ENCODE results near the gene G0S2. TPM values are rescaled to one million over a fixed set of nuclear protein-coding genes. Genes with fewer than 3 reads are reported as not detected.

Gene G0S2
- total and polyA plus RNA-seq, 9 of the 15 experiments (the other 6 are each of a cell fraction or from before 2014, with no cell fraction given), result 0.18 to 65.6 (median 11.4) TPM

DNA sequence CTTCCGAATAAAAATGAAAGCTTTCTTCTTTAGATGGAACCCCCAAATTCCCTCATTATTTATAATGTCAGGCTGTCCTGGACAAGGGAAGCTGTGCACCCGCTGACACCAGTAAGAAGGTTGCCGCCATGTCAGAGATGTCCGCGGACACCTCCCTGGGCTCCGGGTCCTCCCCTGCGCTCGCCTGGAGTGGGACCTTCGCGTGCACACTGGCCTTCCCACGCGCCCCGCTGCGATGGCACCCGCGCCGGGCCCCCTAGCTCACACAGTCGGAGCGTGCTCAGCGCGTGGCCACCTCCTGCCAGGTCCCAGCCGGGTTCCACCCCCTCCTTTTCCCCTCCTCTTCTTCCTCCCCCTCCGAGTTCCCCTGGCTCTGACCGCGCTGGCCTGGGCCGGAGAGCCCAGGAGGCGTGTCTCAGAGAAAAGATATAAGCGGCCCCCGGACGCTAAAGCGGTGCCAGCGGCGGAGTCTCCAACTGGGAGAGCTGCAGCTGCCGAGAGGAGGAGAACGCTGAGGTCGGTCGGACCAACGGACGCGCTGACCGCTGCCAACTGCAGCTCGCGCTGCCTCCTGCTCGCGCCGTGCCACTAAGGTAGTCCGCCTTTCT is at the start of gene G0S2 (continued):
- TF ChIP-seq, protein P1, sequence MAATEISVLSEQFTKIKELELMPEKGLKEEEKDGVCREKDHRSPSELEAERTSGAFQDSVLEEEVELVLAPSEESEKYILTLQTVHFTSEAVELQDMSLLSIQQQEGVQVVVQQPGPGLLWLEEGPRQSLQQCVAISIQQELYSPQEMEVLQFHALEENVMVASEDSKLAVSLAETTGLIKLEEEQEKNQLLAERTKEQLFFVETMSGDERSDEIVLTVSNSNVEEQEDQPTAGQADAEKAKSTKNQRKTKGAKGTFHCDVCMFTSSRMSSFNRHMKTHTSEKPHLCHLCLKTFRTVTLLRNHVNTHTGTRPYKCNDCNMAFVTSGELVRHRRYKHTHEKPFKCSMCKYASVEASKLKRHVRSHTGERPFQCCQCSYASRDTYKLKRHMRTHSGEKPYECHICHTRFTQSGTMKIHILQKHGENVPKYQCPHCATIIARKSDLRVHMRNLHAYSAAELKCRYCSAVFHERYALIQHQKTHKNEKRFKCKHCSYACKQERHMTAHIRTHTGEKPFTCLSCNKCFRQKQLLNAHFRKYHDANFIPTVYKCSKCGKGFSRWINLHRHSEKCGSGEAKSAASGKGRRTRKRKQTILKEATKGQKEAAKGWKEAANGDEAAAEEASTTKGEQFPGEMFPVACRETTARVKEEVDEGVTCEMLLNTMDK (IDR thresholded peaks at IDR 0.05; ENCODE audit: borderline replicate concordance, insufficient read depth, low read depth, low read length, poor library complexity, severe bottlenecking), result no peak
- TF ChIP-seq, protein P2, sequence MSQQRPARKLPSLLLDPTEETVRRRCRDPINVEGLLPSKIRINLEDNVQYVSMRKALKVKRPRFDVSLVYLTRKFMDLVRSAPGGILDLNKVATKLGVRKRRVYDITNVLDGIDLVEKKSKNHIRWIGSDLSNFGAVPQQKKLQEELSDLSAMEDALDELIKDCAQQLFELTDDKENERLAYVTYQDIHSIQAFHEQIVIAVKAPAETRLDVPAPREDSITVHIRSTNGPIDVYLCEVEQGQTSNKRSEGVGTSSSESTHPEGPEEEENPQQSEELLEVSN (IDR thresholded peaks at IDR 0.05; ENCODE audit: borderline replicate concordance in 1 of 2, extremely low read depth in 1 of 2, insufficient read depth in 1 of 2, insufficient read length in 1 of 2, low read depth in 1 of 2, low read length in 1 of 2, poor library complexity in 1 of 2, severe bottlenecking in 1 of 2), result peak; percentile 38 to 88
- TF ChIP-seq, protein P3, sequence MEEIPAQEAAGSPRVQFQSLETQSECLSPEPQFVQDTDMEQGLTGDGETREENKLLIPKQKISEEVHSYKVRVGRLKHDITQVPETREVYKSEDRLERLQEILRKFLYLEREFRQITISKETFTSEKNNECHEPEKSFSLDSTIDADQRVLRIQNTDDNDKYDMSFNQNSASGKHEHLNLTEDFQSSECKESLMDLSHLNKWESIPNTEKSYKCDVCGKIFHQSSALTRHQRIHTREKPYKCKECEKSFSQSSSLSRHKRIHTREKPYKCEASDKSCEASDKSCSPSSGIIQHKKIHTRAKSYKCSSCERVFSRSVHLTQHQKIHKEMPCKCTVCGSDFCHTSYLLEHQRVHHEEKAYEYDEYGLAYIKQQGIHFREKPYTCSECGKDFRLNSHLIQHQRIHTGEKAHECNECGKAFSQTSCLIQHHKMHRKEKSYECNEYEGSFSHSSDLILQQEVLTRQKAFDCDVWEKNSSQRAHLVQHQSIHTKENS (CRISPR knock-in tag; IDR thresholded peaks at IDR 0.05), result no peak
- TF ChIP-seq OTX1 (CRISPR knock-in tag; IDR thresholded peaks at IDR 0.05), result no peak
- TF ChIP-seq CCAR2 (IDR thresholded peaks at IDR 0.05; ENCODE audit: low read depth, low read length), result no peak
- TF ChIP-seq JUNB (CRISPR knock-in tag; conservative IDR thresholded peaks at IDR 0.05), result no peak
- no peak for TF ChIP-seq ELF2 (CRISPR knock-in tag; IDR thresholded peaks at IDR 0.05)
- TF ChIP-seq, protein P4, sequence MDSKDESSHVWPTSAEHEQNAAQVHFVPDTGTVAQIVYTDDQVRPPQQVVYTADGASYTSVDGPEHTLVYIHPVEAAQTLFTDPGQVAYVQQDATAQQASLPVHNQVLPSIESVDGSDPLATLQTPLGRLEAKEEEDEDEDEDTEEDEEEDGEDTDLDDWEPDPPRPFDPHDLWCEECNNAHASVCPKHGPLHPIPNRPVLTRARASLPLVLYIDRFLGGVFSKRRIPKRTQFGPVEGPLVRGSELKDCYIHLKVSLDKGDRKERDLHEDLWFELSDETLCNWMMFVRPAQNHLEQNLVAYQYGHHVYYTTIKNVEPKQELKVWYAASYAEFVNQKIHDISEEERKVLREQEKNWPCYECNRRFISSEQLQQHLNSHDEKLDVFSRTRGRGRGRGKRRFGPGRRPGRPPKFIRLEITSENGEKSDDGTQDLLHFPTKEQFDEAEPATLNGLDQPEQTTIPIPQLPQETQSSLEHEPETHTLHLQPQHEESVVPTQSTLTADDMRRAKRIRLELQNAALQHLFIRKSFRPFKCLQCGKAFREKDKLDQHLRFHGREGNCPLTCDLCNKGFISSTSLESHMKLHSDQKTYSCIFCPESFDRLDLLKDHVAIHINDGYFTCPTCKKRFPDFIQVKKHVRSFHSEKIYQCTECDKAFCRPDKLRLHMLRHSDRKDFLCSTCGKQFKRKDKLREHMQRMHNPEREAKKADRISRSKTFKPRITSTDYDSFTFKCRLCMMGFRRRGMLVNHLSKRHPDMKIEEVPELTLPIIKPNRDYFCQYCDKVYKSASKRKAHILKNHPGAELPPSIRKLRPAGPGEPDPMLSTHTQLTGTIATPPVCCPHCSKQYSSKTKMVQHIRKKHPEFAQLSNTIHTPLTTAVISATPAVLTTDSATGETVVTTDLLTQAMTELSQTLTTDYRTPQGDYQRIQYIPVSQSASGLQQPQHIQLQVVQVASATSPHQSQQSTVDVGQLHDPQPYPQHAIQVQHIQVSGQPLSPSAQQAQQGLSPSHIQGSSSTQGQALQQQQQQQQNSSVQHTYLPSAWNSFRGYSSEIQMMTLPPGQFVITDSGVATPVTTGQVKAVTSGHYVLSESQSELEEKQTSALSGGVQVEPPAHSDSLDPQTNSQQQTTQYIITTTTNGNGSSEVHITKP (IDR thresholded peaks at IDR 0.05; ENCODE audit: partially characterized antibody), result no peak
- TF ChIP-seq SMAD3 (CRISPR knock-in tag; conservative IDR thresholded peaks at IDR 0.05), result peak; percentile 9; the same call in 1 of the 2 replicates
- TF ChIP-seq KDM4B (IDR thresholded peaks at IDR 0.05; ENCODE audit: borderline replicate concordance in 2 of 2, low read depth in 1 of 2), result no peak
- TF ChIP-seq ZBTB17 (CRISPR knock-in tag; IDR thresholded peaks at IDR 0.05), result no peak
- TF ChIP-seq SIN3A (IDR thresholded peaks at IDR 0.05; ENCODE audit: borderline replicate concordance in 2 of 2, control insufficient read depth in 1 of 2, low read depth in 2 of 2, low read length in 2 of 2), result no peak
- TF ChIP-seq YY1 (IDR thresholded peaks at IDR 0.05; ENCODE audit: borderline replicate concordance in 1 of 3, control insufficient read depth in 1 of 3, extremely low read depth in 1 of 3, insufficient read depth in 3 of 3, insufficient read length in 1 of 3, insufficient replicate concordance in 2 of 3, low read depth in 1 of 3, low read length in 2 of 3), result no peak
- no peak for TF ChIP-seq ZBED1 (IDR thresholded peaks at IDR 0.05)
- TF ChIP-seq SREBF1 (IDR thresholded peaks at IDR 0.05; ENCODE audit: borderline replicate concordance, low read depth, low read length), result no peak

Data from K562 (cell line).